ENCODE results near the gene CAPNS1.
"Not testable (repeated sequence)": the region's sequence is repeated elsewhere in the genome, so short reads cannot be mapped to it uniquely, and the experiment has no call there.

GRCh38 chr19:36173846-36174245 lies 34.0 kb downstream of the CAPNS1 start:
- TF ChIP-seq YY1 (IDR thresholded peaks at IDR 0.05; ENCODE audit: insufficient read depth, insufficient read length); SUZ12 (IDR thresholded peaks at IDR 0.05; ENCODE audit: extremely low read depth, insufficient read depth, insufficient read length); ZNF274 (IDR thresholded peaks at IDR 0.05; ENCODE audit: low read depth, low read length): not testable (repeated sequence)
